Measurements from ENCODE around the gene BCAT1.

Gene BCAT1

DNA sequence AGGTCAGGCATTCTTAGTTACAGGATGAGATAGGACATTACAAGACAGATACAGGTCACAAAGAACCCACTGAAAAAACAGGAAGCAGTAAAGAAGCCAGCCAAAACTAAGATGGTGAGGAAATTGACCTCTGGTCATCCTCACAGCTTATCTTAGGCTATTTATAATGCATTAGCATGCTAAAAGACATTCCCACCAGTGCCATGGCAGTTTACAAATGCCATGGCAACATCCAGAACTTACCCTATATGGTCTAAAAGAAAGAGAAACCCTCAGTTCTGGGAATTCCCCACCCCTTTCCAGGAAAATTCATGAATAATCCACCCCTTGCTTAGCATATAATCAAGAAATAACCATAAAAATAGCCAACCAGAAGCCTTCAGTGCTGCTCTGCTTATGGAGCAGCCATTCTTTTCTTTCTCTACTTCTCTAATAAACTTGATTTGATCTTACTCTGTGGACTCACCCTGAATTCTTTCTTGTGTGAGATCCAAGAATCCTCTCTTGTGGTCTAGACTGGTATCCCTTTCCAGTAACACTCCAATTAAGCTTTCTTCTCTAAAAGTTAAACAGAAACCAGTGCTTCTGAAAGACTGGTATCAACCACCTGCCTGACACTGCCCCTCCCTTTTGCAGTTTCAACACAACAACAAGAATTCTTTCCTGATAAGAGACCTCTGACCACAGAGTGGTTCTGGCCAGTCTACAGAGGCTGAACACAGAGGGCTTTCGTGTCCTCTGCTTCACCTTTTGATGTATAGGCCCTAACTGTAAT is 86.9 kb downstream of the BCAT1 start:
- H3K23ac ChIP-seq (ENCODE audit: low read length in 2 of 2), result no peak overlapping the region
- H4K8ac ChIP-seq (ENCODE audit: low read length), result no peak overlapping the region
- no peak overlapping the region for H4K91ac ChIP-seq (ENCODE audit: low read length)
- no peak overlapping the region for H3K9ac ChIP-seq (ENCODE audit: low read length)
- no peaks in the 10 kb centered on the region for H3K27me3 ChIP-seq (ENCODE audit: control insufficient read depth in 1 of 2, insufficient read depth in 1 of 2, low read length in 2 of 2)
- no peaks in the 10 kb centered on the region for H3K9me3 ChIP-seq (ENCODE audit: control insufficient read depth, low read length)
- H3K4me2 ChIP-seq (ENCODE audit: low read length, poor library complexity, severe bottlenecking), result no peak overlapping the region
- H3K79me1 ChIP-seq (replicated peaks; ENCODE audit: low read length, poor library complexity, severe bottlenecking), result peaks cover 10% of the 10 kb centered on the region
- peak overlapping the region in 1 of 2 experiments; percentile 70 for H3K18ac ChIP-seq (ENCODE audit: low read depth in 1 of 2, low read length in 2 of 2)
- 97% methylated on average over 1 of the region's 1 CpG for WGBS
- peaks cover 10 to 30% of the 10 kb centered on the region in 2 experiments for H3K36me3 ChIP-seq (ENCODE audit: control insufficient read depth in 1 of 2, insufficient read depth in 2 of 2, low read depth in 1 of 2, low read length in 2 of 2)
- no peak overlapping the region for H3K14ac ChIP-seq (ENCODE audit: low read length in 2 of 2)
- peaks cover 13% of the 10 kb centered on the region for H3K4me1 ChIP-seq (ENCODE audit: control insufficient read depth, insufficient read depth, low read depth, low read length)
- DNase-seq, result peak; percentile 87
- H2AK5ac ChIP-seq (ENCODE audit: low read length, severe bottlenecking), result peak overlapping the region; percentile 81
- no peak overlapping the region for H3K4ac ChIP-seq (ENCODE audit: low read depth in 1 of 2, low read length in 2 of 2)
- no peak overlapping the region for H2BK5ac ChIP-seq (ENCODE audit: low read depth, low read length, poor library complexity, severe bottlenecking)
- no peak overlapping the region for H2BK12ac ChIP-seq (ENCODE audit: low read length in 2 of 2)
- no peak overlapping the region for H2BK15ac ChIP-seq (ENCODE audit: low read depth, poor library complexity, severe bottlenecking)
- no peak overlapping the region for H2AFZ ChIP-seq (ENCODE audit: low read depth, low read length)
- H3K4me3 ChIP-seq (ENCODE audit: insufficient read depth in 1 of 2, low read depth in 1 of 2, low read length in 2 of 2), result no peak overlapping the region
- H3K27ac ChIP-seq (ENCODE audit: low read length, poor library complexity, severe bottlenecking), result peak overlapping the region; percentile 8
- H2BK120ac ChIP-seq (ENCODE audit: low read depth, low read length), result no peak overlapping the region

DNA sequence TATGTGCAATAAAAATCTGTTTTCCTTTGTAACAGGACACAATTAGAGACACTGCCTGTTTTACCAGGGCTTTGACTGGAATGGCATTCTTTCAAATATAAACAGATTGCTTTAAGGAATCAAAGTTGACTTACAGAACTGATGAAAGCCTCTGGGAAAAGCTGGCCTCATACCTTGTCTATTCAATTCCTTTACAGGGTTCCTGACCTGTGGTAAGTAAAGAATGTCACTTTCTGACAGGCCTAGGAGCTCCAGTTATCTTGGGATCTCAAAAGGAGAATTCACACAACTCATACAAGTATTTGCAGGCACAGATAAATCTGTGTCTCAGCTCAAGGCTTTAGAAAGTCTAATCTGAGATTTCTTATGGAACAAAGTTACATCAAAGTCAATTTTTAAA is 88.4 kb downstream of the BCAT1 start:
- Histone ChIP-seq H3K9me3 (ENCODE audit: control insufficient read depth, low read length) (no peaks in the 10 kb centered on the region), H2BK5ac (ENCODE audit: low read depth, low read length, poor library complexity, severe bottlenecking) (no peak overlapping the region), H3K79me1 (replicated peaks; ENCODE audit: low read length, poor library complexity, severe bottlenecking) (peaks cover 6% of the 10 kb centered on the region), H3K23ac (ENCODE audit: low read length in 2 of 2) (no peak overlapping the region), H3K36me3 (ENCODE audit: control insufficient read depth in 1 of 2, insufficient read depth in 2 of 2, low read depth in 1 of 2, low read length in 2 of 2) (peaks cover 0 to 27% of the 10 kb centered on the region in 2 experiments), H3K27me3 (ENCODE audit: control insufficient read depth in 1 of 2, insufficient read depth in 1 of 2, low read length in 2 of 2) (no peaks in the 10 kb centered on the region), H3K4ac (ENCODE audit: low read depth in 1 of 2, low read length in 2 of 2) (no peak overlapping the region), H2BK120ac (ENCODE audit: low read depth, low read length) (no peak overlapping the region), H3K27ac (ENCODE audit: low read length, poor library complexity, severe bottlenecking) (no peak overlapping the region), H2AFZ (ENCODE audit: low read depth, low read length) (no peak overlapping the region), H3K14ac (ENCODE audit: low read length in 2 of 2) (no peak overlapping the region), H4K91ac (ENCODE audit: low read length) (no peak overlapping the region), H2AK5ac (ENCODE audit: low read length, severe bottlenecking) (no peak overlapping the region), H3K9ac (ENCODE audit: low read length) (no peak overlapping the region), H2BK15ac (ENCODE audit: low read depth, poor library complexity, severe bottlenecking) (no peak overlapping the region), H3K4me1 (ENCODE audit: control insufficient read depth, insufficient read depth, low read depth, low read length) (peaks cover 7% of the 10 kb centered on the region), H3K4me3 (ENCODE audit: insufficient read depth in 1 of 2, low read depth in 1 of 2, low read length in 2 of 2) (no peak overlapping the region), H4K8ac (ENCODE audit: low read length) (no peak overlapping the region), H3K18ac (ENCODE audit: low read depth in 1 of 2, low read length in 2 of 2) (no peak overlapping the region), H3K4me2 (ENCODE audit: low read length, poor library complexity, severe bottlenecking) (no peak overlapping the region), H2BK12ac (ENCODE audit: low read length in 2 of 2) (no peak overlapping the region)
- DNase-seq, result peak; percentile 47

DNA sequence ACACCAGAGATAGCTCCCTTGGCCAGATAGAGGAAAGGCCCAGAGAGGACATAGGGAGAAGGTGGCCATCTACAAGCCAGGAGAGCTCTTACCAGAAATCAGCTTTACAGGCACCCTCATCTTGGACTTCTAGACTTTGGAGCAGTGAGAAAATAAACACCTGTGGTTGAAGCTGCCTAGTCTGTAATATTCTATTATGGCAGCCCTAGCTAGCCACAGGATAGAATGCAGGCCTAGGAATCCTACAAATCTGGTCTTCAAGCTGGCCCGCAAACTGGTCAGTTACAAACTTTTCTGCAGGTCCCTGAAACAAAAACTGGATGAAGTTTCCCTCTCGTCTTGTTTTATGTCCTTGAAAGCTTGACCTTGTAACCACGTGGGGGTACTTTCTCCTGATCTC is 92.4 kb downstream of the BCAT1 start:
- Histone ChIP-seq H3K14ac (ENCODE audit: low read length in 2 of 2) (no peak overlapping the region), H3K4ac (ENCODE audit: low read depth in 1 of 2, low read length in 2 of 2) (no peak overlapping the region), H2AK5ac (ENCODE audit: low read length, severe bottlenecking) (peak overlapping the region; percentile 38), H3K18ac (ENCODE audit: low read depth in 1 of 2, low read length in 2 of 2) (no peak overlapping the region), H2BK15ac (ENCODE audit: low read depth, poor library complexity, severe bottlenecking) (no peak overlapping the region), H2BK5ac (ENCODE audit: low read depth, low read length, poor library complexity, severe bottlenecking) (no peak overlapping the region), H3K4me1 (ENCODE audit: control insufficient read depth, insufficient read depth, low read depth, low read length) (peaks cover 4% of the 10 kb centered on the region), H3K9ac (ENCODE audit: low read length) (no peak overlapping the region), H3K23ac (ENCODE audit: low read length in 2 of 2) (no peak overlapping the region), H3K4me2 (ENCODE audit: low read length, poor library complexity, severe bottlenecking) (no peak overlapping the region), H2BK12ac (ENCODE audit: low read length in 2 of 2) (no peak overlapping the region), H2AFZ (ENCODE audit: low read depth, low read length) (no peak overlapping the region), H4K8ac (ENCODE audit: low read length) (no peak overlapping the region), H3K4me3 (ENCODE audit: insufficient read depth in 1 of 2, low read depth in 1 of 2, low read length in 2 of 2) (no peak overlapping the region), H3K79me1 (replicated peaks; ENCODE audit: low read length, poor library complexity, severe bottlenecking) (peaks cover 3% of the 10 kb centered on the region), H4K91ac (ENCODE audit: low read length) (no peak overlapping the region), H3K27me3 (ENCODE audit: control insufficient read depth in 1 of 2, insufficient read depth in 1 of 2, low read length in 2 of 2) (no peaks in the 10 kb centered on the region), H3K27ac (ENCODE audit: low read length, poor library complexity, severe bottlenecking) (no peak overlapping the region), H3K9me3 (ENCODE audit: control insufficient read depth, low read length) (no peaks in the 10 kb centered on the region), H2BK120ac (ENCODE audit: low read depth, low read length) (no peak overlapping the region), H3K36me3 (ENCODE audit: control insufficient read depth in 1 of 2, insufficient read depth in 2 of 2, low read depth in 1 of 2, low read length in 2 of 2) (peaks cover 0 to 22% of the 10 kb centered on the region in 2 experiments)
- no peak for DNase-seq
- 96% methylated on average over 3 of the region's 3 CpGs for WGBS

DNA sequence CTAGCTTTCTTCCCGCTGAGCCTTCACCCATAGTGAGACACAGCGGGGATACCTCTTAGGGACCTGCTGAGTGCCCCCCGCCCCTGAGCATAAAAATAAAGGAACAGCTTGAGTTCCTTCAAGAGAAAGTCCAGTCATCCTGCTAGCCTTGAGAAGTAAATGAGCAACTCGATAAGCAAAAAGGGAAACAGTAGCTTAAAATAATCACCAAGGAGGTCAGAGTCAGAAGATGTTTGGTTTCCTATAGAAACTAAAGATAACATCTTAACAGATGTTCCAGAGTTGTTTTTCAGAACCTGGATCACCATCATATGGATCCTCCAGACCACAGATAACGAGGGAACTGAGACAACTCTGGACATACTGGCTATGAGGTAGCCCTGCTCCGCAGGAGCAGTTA is 94.0 kb downstream of the BCAT1 start:
- H2BK5ac ChIP-seq (ENCODE audit: low read depth, low read length, poor library complexity, severe bottlenecking), result no peak overlapping the region
- peaks cover 1% of the 10 kb centered on the region for H3K79me1 ChIP-seq (replicated peaks; ENCODE audit: low read length, poor library complexity, severe bottlenecking)
- no peak overlapping the region for H3K18ac ChIP-seq (ENCODE audit: low read depth in 1 of 2, low read length in 2 of 2)
- H3K23ac ChIP-seq (ENCODE audit: low read length in 2 of 2), result no peak overlapping the region
- H3K9me3 ChIP-seq (ENCODE audit: control insufficient read depth, low read length), result no peaks in the 10 kb centered on the region
- no peak overlapping the region for H3K14ac ChIP-seq (ENCODE audit: low read length in 2 of 2)
- H4K8ac ChIP-seq (ENCODE audit: low read length), result no peak overlapping the region
- H4K91ac ChIP-seq (ENCODE audit: low read length), result no peak overlapping the region
- peak overlapping the region; percentile 91 for H2AK5ac ChIP-seq (ENCODE audit: low read length, severe bottlenecking)
- peaks cover 4% of the 10 kb centered on the region for H3K4me1 ChIP-seq (ENCODE audit: control insufficient read depth, insufficient read depth, low read depth, low read length)
- H2BK12ac ChIP-seq (ENCODE audit: low read length in 2 of 2), result no peak overlapping the region
- peak; percentile 74 for DNase-seq
- no peak overlapping the region for H3K4me2 ChIP-seq (ENCODE audit: low read length, poor library complexity, severe bottlenecking)
- no peak overlapping the region for H2AFZ ChIP-seq (ENCODE audit: low read depth, low read length)
- WGBS, result 71% methylated on average over 6 of the region's 6 CpGs
- no peak overlapping the region for H2BK15ac ChIP-seq (ENCODE audit: low read depth, poor library complexity, severe bottlenecking)
- H3K36me3 ChIP-seq (ENCODE audit: control insufficient read depth in 1 of 2, insufficient read depth in 2 of 2, low read depth in 1 of 2, low read length in 2 of 2), result peaks cover 0 to 15% of the 10 kb centered on the region in 2 experiments
- no peaks in the 10 kb centered on the region for H3K27me3 ChIP-seq (ENCODE audit: control insufficient read depth in 1 of 2, insufficient read depth in 1 of 2, low read length in 2 of 2)
- H3K4me3 ChIP-seq (ENCODE audit: insufficient read depth in 1 of 2, low read depth in 1 of 2, low read length in 2 of 2), result no peak overlapping the region
- peak overlapping the region; percentile 53 for H3K27ac ChIP-seq (ENCODE audit: low read length, poor library complexity, severe bottlenecking)
- peak overlapping the region; percentile 85 for H2BK120ac ChIP-seq (ENCODE audit: low read depth, low read length)
- no peak overlapping the region for H3K4ac ChIP-seq (ENCODE audit: low read depth in 1 of 2, low read length in 2 of 2)
- no peak overlapping the region for H3K9ac ChIP-seq (ENCODE audit: low read length)

All from mesenchymal stem cell (in vitro differentiated cells and primary cell).